Esophagus muscularis mucosa (tissue), 4 donors: ENCODE data around the gene TUBB4A. TPM values are rescaled to one million over a fixed set of nuclear protein-coding genes. Genes with fewer than 3 reads are reported as not detected.
"Not testable (repeated sequence)": the region's sequence is repeated elsewhere in the genome, so short reads cannot be mapped to it uniquely, and the experiment has no call there.

ENCODE experiments used
- DNase-seq: peaks from one replicate; pipeline ENCODE4 v3.0.0-alpha.2; 2017; ENCODE audit errors: extremely low spot score
- H3K27ac ChIP-seq, 4 donors: fragments of 200-600 bp; sonication (generic); replicated peaks in 1 of 4; 1 replicate in 3 of 4; 2 replicates in 1 of 4; pipeline ENCODE4 v1.5.1; 2016 to 2019; ENCODE audit warnings: mild to moderate bottlenecking in 1 of 4
- H3K27me3 ChIP-seq, 4 donors: fragments of 200-600 bp; sonication (generic); one replicate each; pipeline versions ENCODE4 v1.5.1 to v1.6.0; 2016 to 2019
- H3K36me3 ChIP-seq, 4 donors: fragments of 200-600 bp; sonication (generic); one replicate each; pipeline ENCODE4 v1.5.1; 2016 to 2019
- H3K4me1 ChIP-seq, 4 donors: fragments of 200-600 bp; sonication (generic); one replicate each; pipeline ENCODE4 v1.5.1; 2016 to 2019
- H3K4me3 ChIP-seq, 4 donors: fragments of 200-600 bp; sonication (generic); 1 replicate in 2 of 4; 2 replicates in 2 of 4; pipeline ENCODE4 v1.5.1; 2016 to 2019; ENCODE audit warnings: mild to moderate bottlenecking in 4 of 4, moderate library complexity in 1 of 4
- H3K9me3 ChIP-seq, 4 donors: fragments of 200-600 bp; sonication (generic); 1 replicate in 3 of 4; 2 replicates in 1 of 4; pipeline ENCODE4 v1.5.1; 2016 to 2019
- EP300 ChIP-seq: sonication (generic); formaldehyde crosslinking; IDR thresholded peaks from one replicate; pipeline ENCODE4 v1.6.1; 2017; ENCODE audit warnings: antibody characterized with exemption
- POLR2A ChIP-seq: fragments of 450-650 bp; IDR thresholded peaks from one replicate; pipeline ENCODE4 v1.6.1; 2017; ENCODE audit warnings: antibody characterized with exemption, moderate library complexity, mild to moderate bottlenecking, low read depth
- POLR2AphosphoS5 ChIP-seq, 2 donors: sonication (generic); formaldehyde crosslinking; IDR thresholded peaks; one replicate each; pipeline ENCODE4 v1.6.1; 2017; ENCODE audit warnings: antibody characterized with exemption in 2 of 2
- WGBS: methylation state at CpG from one replicate; pipeline ENCODE4 v1.1.5; 2018; 5-methylcytosine and 5-hydroxymethylcytosine counted together
- intact Hi-C: fragments of 100-400 bp; cut with DNase I; formaldehyde crosslinking; loops from one replicate; pipeline ENCODE4 v1.15.1; 2023
- total RNA-seq, 4 donors: library from RNA; depleted of rRNA; stranded (reverse); fragments of >200 nt; gene quantifications; one replicate each; pipeline versions ENCODE4 v1.1.0 to v1.2.1, GENCODE V29; 2016
- TF ChIP-seq, protein P1 (sequence below), 3 experiments: fragments of 200-600 bp in 2 of 3; fragments of 450-650 bp in 1 of 3; sonication (generic) in 2 of 3; IDR thresholded peaks; one replicate each; pipeline ENCODE4 v1.5.1; 2017 to 2019; ENCODE audit warnings: antibody characterized with exemption in 3 of 3, mild to moderate bottlenecking in 2 of 3, moderate library complexity in 1 of 3

The TUBB4A gene
- total RNA-seq, 4 donors from 2014 or later: 1.7 to 4.7 (median 3.4) TPM

GRCh38 chr19:6514089-6514488, 12.0 kb upstream of the TUBB4A start:
- Histone ChIP-seq H3K27ac (no peak overlapping the region), H3K27me3 (no peaks in the 10 kb centered on the region), H3K36me3 (no peaks in the 10 kb centered on the region), H3K9me3 (no peaks in the 10 kb centered on the region), H3K4me3 (no peak overlapping the region), H3K4me1 (peaks cover 7 to 24% (median 16%) of the 10 kb centered on the region in 4 donors)
- intact Hi-C loops: no loop called here
- TF ChIP-seq POLR2A (no peak), POLR2AphosphoS5 (IDR thresholded peaks at IDR 0.05) (no peak)
- no peak for DNase-seq
- WGBS: 74% methylated on average over 9 of the region's 9 CpGs

- 85% methylated on average over 7 of the region's 7 CpGs for WGBS
- TF ChIP-seq POLR2A (no peak), POLR2AphosphoS5 (IDR thresholded peaks at IDR 0.05) (no peak), EP300 (no peak)
- TF ChIP-seq, protein P1, sequence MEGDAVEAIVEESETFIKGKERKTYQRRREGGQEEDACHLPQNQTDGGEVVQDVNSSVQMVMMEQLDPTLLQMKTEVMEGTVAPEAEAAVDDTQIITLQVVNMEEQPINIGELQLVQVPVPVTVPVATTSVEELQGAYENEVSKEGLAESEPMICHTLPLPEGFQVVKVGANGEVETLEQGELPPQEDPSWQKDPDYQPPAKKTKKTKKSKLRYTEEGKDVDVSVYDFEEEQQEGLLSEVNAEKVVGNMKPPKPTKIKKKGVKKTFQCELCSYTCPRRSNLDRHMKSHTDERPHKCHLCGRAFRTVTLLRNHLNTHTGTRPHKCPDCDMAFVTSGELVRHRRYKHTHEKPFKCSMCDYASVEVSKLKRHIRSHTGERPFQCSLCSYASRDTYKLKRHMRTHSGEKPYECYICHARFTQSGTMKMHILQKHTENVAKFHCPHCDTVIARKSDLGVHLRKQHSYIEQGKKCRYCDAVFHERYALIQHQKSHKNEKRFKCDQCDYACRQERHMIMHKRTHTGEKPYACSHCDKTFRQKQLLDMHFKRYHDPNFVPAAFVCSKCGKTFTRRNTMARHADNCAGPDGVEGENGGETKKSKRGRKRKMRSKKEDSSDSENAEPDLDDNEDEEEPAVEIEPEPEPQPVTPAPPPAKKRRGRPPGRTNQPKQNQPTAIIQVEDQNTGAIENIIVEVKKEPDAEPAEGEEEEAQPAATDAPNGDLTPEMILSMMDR (IDR thresholded peaks at IDR 0.05): no peak
- intact Hi-C loops: no loop called here
- Histone ChIP-seq H3K27ac (no peak overlapping the region), H3K9me3 (no peaks in the 10 kb centered on the region), H3K36me3 (no peaks in the 10 kb centered on the region), H3K4me3 (no peak overlapping the region), H3K4me1 (no peaks in the 10 kb centered on the region), H3K27me3 (peaks cover 0 to 4% (median 0%) of the 10 kb centered on the region in 4 donors)
- DNase-seq: no peak
Measured at GRCh38 chr19:6510618-6511017, 8.5 kb upstream of the TUBB4A start.

DNA sequence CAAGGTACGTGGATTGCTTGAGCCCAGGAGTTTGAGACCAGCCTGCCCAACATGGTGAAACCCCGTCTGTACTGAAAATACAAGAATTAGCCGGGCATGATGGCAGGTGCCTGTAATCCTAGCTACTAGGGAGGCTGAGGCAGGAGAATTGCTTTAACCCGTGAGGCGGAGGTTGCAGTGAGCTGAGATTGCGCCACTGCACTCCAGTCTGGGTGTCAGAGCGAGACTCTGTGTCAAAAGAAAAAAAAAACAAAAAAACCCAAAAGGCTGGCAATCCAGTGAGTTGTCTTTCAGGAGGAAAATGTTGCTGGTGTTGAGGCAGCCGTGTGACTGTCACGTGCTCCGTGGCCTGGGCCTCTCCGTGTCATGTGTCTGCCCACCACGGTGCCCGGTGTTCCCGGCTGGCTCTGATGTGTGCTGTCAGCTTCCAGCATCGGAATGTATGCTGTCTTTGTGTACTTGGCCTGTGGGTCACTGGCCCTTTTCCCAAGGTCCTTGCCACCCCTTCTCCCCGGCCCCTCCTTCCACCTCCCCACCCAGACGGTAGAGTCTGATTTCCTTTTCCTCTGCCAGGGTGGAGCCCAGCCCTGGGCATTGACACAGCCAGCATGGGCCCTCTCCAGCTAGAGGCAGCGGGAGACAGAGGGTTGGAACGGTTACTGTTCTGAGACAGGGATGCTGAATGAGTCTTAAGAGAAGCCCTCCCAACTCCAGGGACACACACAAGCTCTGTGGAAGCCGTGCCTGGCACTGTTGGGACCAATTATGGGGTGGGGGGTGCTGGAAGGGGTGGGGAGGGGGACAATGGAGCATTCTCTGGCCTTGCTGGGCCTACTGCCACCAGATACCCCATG, 7.2 kb upstream of the TUBB4A start:
- intact Hi-C loops: no loop called here
- Histone ChIP-seq H3K36me3 (no peaks in the 10 kb centered on the region), H3K4me3 (no peak overlapping the region), H3K27ac (no peak overlapping the region), H3K27me3 (peaks cover 0 to 11% (median 0%) of the 10 kb centered on the region in 4 donors), H3K4me1 (no peaks in the 10 kb centered on the region), H3K9me3 (no peaks in the 10 kb centered on the region)
- 71% methylated on average over 20 of the region's 20 CpGs for WGBS
- TF ChIP-seq POLR2AphosphoS5 (IDR thresholded peaks at IDR 0.05) (peak in 1 of 2 donors; percentile 16), EP300 (no peak)
- no peak for DNase-seq

DNA sequence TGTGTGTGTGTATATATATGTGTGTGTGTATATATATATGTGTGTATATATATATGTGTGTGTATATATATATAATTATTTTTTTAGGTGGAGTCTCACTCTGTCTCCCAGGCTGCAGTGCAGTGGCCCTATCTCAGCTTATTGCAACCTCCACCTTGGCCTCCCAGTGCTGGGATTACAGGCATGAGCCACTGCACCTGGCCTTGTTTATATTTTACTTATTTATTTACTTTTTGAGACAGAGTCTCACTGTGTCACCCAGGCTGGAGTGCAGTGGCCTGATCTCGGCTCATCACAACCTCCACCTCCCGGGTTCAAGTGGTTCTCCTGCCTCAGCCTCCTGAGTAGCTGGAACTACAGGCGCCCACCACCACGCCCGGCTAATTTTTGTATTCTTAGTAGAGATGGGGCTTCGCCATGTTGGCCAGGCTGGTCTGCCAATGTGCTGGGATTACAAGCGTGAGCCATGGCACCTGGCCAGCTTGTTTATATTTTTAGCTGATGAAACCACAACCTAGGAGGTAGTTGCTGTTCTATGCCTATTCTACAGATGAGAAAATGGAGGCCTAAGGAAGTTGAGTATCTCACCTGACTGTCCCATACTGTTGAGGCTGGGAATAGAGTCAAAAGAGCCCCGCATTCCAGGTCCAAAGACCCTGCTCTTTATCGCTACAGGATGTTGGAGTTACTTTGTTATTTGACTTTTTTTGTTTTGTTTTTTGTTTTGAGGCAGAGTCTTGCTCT, 6.1 kb upstream of the TUBB4A start:
- H3K9me3 ChIP-seq, intact Hi-C loops, H3K4me3 ChIP-seq, H3K27ac ChIP-seq, H3K4me1 ChIP-seq, H3K36me3 ChIP-seq, DNase-seq: not testable (repeated sequence)
- peaks cover 0 to 22% (median 0%) of the 10 kb centered on the region in 4 donors for H3K27me3 ChIP-seq
- WGBS: 89% methylated on average over 9 of the region's 9 CpGs

- H3K4me3 ChIP-seq: no peak overlapping the region
- no peaks in the 10 kb centered on the region for H3K9me3 ChIP-seq
- peaks cover 0 to 68% (median 22%) of the 10 kb centered on the region in 4 donors for H3K27me3 ChIP-seq
- no peak for DNase-seq
- WGBS: 80% methylated on average over 9 of the region's 9 CpGs
- intact Hi-C loops: no loop called here
- no peak overlapping the region for H3K27ac ChIP-seq
- H3K36me3 ChIP-seq: no peaks in the 10 kb centered on the region
- H3K4me1 ChIP-seq: peaks cover 11 to 16% (median 15%) of the 10 kb centered on the region in 4 donors
- TF ChIP-seq, protein P1 (IDR thresholded peaks at IDR 0.05): no peak
- no peak for TF ChIP-seq POLR2AphosphoS5 (IDR thresholded peaks at IDR 0.05)
- TF ChIP-seq EP300: no peak
- TF ChIP-seq POLR2A: no peak
Measured at GRCh38 chr19:6503407-6504201, 1.5 kb upstream of the TUBB4A start.
